ENCODE data around the gene PNPLA1.

DNA sequence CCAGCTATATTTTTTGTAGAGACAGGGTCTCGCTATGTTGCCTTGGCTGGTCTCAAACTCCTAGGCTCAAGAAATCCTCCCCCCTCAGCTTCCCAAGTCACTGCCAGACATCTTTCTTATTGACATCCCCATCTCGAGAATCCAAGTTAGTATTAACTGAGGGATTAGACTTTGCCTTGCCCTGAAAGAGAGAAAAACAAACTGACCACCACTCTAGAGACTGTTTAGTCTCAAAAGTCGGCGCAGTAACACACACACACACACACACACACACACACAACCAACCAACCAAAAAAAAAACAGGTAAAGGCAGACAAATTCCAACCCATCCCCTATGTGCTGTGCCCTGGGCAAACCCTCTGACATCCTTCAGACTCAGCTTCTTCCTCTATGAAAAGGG lies 27.2 kb upstream of the PNPLA1 start:
- no peak for TF ChIP-seq ZNF8 (CRISPR knock-in tag; IDR thresholded peaks at IDR 0.05)
- no peak for TF ChIP-seq ZC3H10 (CRISPR knock-in tag; IDR thresholded peaks at IDR 0.05)
- TF ChIP-seq, protein P1, sequence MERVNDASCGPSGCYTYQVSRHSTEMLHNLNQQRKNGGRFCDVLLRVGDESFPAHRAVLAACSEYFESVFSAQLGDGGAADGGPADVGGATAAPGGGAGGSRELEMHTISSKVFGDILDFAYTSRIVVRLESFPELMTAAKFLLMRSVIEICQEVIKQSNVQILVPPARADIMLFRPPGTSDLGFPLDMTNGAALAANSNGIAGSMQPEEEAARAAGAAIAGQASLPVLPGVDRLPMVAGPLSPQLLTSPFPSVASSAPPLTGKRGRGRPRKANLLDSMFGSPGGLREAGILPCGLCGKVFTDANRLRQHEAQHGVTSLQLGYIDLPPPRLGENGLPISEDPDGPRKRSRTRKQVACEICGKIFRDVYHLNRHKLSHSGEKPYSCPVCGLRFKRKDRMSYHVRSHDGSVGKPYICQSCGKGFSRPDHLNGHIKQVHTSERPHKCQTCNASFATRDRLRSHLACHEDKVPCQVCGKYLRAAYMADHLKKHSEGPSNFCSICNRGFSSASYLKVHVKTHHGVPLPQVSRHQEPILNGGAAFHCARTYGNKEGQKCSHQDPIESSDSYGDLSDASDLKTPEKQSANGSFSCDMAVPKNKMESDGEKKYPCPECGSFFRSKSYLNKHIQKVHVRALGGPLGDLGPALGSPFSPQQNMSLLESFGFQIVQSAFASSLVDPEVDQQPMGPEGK (CRISPR knock-in tag; IDR thresholded peaks at IDR 0.05; ENCODE audit: borderline replicate concordance): no peak
- TF ChIP-seq CSDC2 (CRISPR knock-in tag; IDR thresholded peaks at IDR 0.05): no peak
- TF ChIP-seq, protein P2, sequence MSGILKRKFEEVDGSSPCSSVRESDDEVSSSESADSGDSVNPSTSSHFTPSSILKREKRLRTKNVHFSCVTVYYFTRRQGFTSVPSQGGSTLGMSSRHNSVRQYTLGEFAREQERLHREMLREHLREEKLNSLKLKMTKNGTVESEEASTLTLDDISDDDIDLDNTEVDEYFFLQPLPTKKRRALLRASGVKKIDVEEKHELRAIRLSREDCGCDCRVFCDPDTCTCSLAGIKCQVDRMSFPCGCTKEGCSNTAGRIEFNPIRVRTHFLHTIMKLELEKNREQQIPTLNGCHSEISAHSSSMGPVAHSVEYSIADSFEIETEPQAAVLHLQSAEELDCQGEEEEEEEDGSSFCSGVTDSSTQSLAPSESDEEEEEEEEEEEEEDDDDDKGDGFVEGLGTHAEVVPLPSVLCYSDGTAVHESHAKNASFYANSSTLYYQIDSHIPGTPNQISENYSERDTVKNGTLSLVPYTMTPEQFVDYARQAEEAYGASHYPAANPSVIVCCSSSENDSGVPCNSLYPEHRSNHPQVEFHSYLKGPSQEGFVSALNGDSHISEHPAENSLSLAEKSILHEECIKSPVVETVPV (CRISPR knock-in tag; IDR thresholded peaks at IDR 0.05): no peak
- no peak for TF ChIP-seq BACH2 (CRISPR knock-in tag; IDR thresholded peaks at IDR 0.05; ENCODE audit: borderline replicate concordance)
- TF ChIP-seq ESRRG (CRISPR knock-in tag; IDR thresholded peaks at IDR 0.05): no peak
- TF ChIP-seq RARB (CRISPR knock-in tag; IDR thresholded peaks at IDR 0.05): no peak
- no peak for TF ChIP-seq ZFP30 (CRISPR knock-in tag; IDR thresholded peaks at IDR 0.05)
- TF ChIP-seq, protein P3, sequence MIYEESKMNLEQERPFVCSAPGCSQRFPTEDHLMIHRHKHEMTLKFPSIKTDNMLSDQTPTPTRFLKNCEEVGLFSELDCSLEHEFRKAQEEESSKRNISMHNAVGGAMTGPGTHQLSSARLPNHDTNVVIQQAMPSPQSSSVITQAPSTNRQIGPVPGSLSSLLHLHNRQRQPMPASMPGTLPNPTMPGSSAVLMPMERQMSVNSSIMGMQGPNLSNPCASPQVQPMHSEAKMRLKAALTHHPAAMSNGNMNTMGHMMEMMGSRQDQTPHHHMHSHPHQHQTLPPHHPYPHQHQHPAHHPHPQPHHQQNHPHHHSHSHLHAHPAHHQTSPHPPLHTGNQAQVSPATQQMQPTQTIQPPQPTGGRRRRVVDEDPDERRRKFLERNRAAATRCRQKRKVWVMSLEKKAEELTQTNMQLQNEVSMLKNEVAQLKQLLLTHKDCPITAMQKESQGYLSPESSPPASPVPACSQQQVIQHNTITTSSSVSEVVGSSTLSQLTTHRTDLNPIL (CRISPR knock-in tag; IDR thresholded peaks at IDR 0.05; ENCODE audit: low read depth): no peak
- TF ChIP-seq OSR1 (CRISPR knock-in tag; IDR thresholded peaks at IDR 0.05): no peak
